Measurements from ENCODE around the gene BACE1. TPM values are rescaled to one million over a fixed set of nuclear protein-coding genes. Genes with fewer than 3 reads are reported as not detected.

Gene BACE1
- total RNA-seq, 1 experiment from 2014 or later: 10.2 TPM

GRCh38 chr11:117290809-117291396 is 25.2 kb downstream of the BACE1 start, which contains the start of gene BACE1-AS:
Gene BACE1-AS, plus strand, starts transcription at chr11:117291346.
- no peaks in the 10 kb centered on the region for H3K79me2 ChIP-seq (ENCODE audit: insufficient read depth, low read length)
- Mint-ChIP-seq H3K4me3 (no peak within 1 kb of the TSS), H3K36me3 (ENCODE audit: insufficient read depth in 1 of 3, low read depth in 3 of 3) (peaks cover 13 to 57% (median 50%) of the 10 kb centered on the region in 3 experiments; a peak in 6 of 7 replicates), H3K27me3 (ENCODE audit: low read depth) (no peaks in the 10 kb centered on the region), H3K9me3 (no peaks in the 10 kb centered on the region), H3K4me1 (no peaks in the 10 kb centered on the region), H3K27ac (peak within 1 kb of the TSS in 2 of 3 experiments; percentile 62 to 64; a peak in 3 of 7 replicates)
- H3K14ac ChIP-seq (ENCODE audit: insufficient read depth, low read length): no peak within 1 kb of the TSS
- H4K8ac ChIP-seq (replicated peaks; ENCODE audit: insufficient read length, low read depth, low read length): no peak within 1 kb of the TSS
- H2BK12ac ChIP-seq (ENCODE audit: insufficient read length, low read depth, low read length): no peak within 1 kb of the TSS
- H2BK15ac ChIP-seq (ENCODE audit: low read depth, low read length): no peak within 1 kb of the TSS
- H4K91ac ChIP-seq (ENCODE audit: insufficient read length, low read depth, low read length): no peak within 1 kb of the TSS
- no peak for TF ChIP-seq CTCF (conservative IDR thresholded peaks at IDR 0.05)
- H3K18ac ChIP-seq (ENCODE audit: insufficient read length, low read depth, low read length): no peak within 1 kb of the TSS
- no peak within 1 kb of the TSS for H2BK20ac ChIP-seq (ENCODE audit: low read depth, low read length, poor library complexity, severe bottlenecking)
- H2AK5ac ChIP-seq (ENCODE audit: insufficient read length, low read length): no peak within 1 kb of the TSS
- no peaks in the 10 kb centered on the region for H3K27me3 ChIP-seq (ENCODE audit: insufficient read depth, low read length)
- H2AFZ ChIP-seq (ENCODE audit: low read length): no peak within 1 kb of the TSS
- H3T11ph ChIP-seq (ENCODE audit: low read length): no peak within 1 kb of the TSS
- H3K79me1 ChIP-seq (ENCODE audit: insufficient read depth, low read depth, low read length, poor library complexity, severe bottlenecking): no peaks in the 10 kb centered on the region
- H3K56ac ChIP-seq (ENCODE audit: insufficient read length, low read depth, low read length): no peak within 1 kb of the TSS
- no peak within 1 kb of the TSS for H3K27ac ChIP-seq (ENCODE audit: insufficient read length, low read depth, low read length)
- WGBS (ENCODE audit: extremely low coverage, insufficient read length, low lambda C conversion rate): no CpG with 5 or more reads among the region's 8 CpGs
- H2BK120ac ChIP-seq (ENCODE audit: low read depth, low read length, poor library complexity, severe bottlenecking): no peak within 1 kb of the TSS
- no peak within 1 kb of the TSS for H3K4me2 ChIP-seq (ENCODE audit: insufficient read depth, insufficient read length, low read length)
- no peak within 1 kb of the TSS for H4K5ac ChIP-seq (ENCODE audit: insufficient read length, low read depth, low read length)
- no peak for DNase-seq
- no peaks in the 10 kb centered on the region for H3K23me2 ChIP-seq (ENCODE audit: insufficient read length, low read depth, low read length, poor library complexity, severe bottlenecking)
- H3K23ac ChIP-seq (ENCODE audit: insufficient read length, low read depth, low read length): no peak within 1 kb of the TSS
- no peak within 1 kb of the TSS for H3K9ac ChIP-seq (ENCODE audit: extremely low read depth, insufficient read length, low read length)
- no peaks in the 10 kb centered on the region for H4K20me1 ChIP-seq (ENCODE audit: control insufficient read depth, insufficient read depth, insufficient read length)
- no peaks in the 10 kb centered on the region for H3K4me1 ChIP-seq (ENCODE audit: insufficient read depth, low read length)
- H3K9me3 ChIP-seq (ENCODE audit: control insufficient read depth, low read depth, low read length): no peaks in the 10 kb centered on the region
- no peak within 1 kb of the TSS for H2BK5ac ChIP-seq (ENCODE audit: insufficient read length, low read length)
- H3K4ac ChIP-seq (ENCODE audit: low read depth, low read length): no peak within 1 kb of the TSS
